Gastroesophageal sphincter (tissue), 4 donors: ENCODE data around the gene TPRN. TPM values are rescaled to one million over a fixed set of nuclear protein-coding genes. Genes with fewer than 3 reads are reported as not detected.
A peak's percentile ranks its signal among the peaks of the same experiment; 100 is the strongest.

Source experiments
- ATAC-seq: fragments of 150-250 bp; one replicate; pipeline ENCODE4 v1.9.1; 2016; ENCODE audit warnings: mild to moderate bottlenecking, moderate library complexity
- H3K27ac ChIP-seq, 4 donors: fragments of 200-600 bp; sonication (generic) in 3 of 4; 1 replicate in 3 of 4; 2 replicates in 1 of 4; pipeline ENCODE4 v1.5.1; 2016 to 2019
- H3K27me3 ChIP-seq: fragments of 200-600 bp; sonication (generic); one replicate; pipeline ENCODE4 v1.5.1; 2019
- H3K36me3 ChIP-seq, 2 donors: fragments of 200-600 bp; sonication (generic); one replicate each; pipeline ENCODE4 v1.5.1; 2019; ENCODE audit warnings: control low read depth in 1 of 2
- H3K4me1 ChIP-seq, 3 donors: fragments of 200-600 bp; sonication (generic); 1 replicate in 2 of 3; 2 replicates in 1 of 3; pipeline ENCODE4 v1.5.1; 2016 to 2019; ENCODE audit warnings: control low read depth in 2 of 3
- H3K4me3 ChIP-seq, 2 donors: fragments of 200-600 bp; sonication (generic); one replicate each; pipeline ENCODE4 v1.5.1; 2019; ENCODE audit warnings: mild to moderate bottlenecking in 1 of 2, moderate library complexity in 1 of 2
- H3K9me3 ChIP-seq, 3 donors: fragments of 200-600 bp; sonication (generic); one replicate each; pipeline ENCODE4 v1.5.1; 2017 to 2019; ENCODE audit warnings: control low read depth in 2 of 3
- EP300 ChIP-seq: sonication (generic); formaldehyde crosslinking; IDR thresholded peaks from one replicate; pipeline ENCODE4 v1.6.1; 2017; ENCODE audit warnings: antibody characterized with exemption, mild to moderate bottlenecking
- POLR2A ChIP-seq, 2 donors: fragments of 450-650 bp; IDR thresholded peaks; one replicate each; pipeline ENCODE4 v1.6.1; 2017; ENCODE audit warnings: antibody characterized with exemption in 2 of 2, mild to moderate bottlenecking in 2 of 2, moderate library complexity in 1 of 2
- POLR2AphosphoS5 ChIP-seq: sonication (generic); formaldehyde crosslinking; IDR thresholded peaks from one replicate; pipeline ENCODE4 v1.6.1; 2017; ENCODE audit warnings: antibody characterized with exemption
- WGBS, 2 donors: methylation state at CpG; one replicate each; pipeline ENCODE4 v1.1.5; 2018; ENCODE audit warnings: low coverage in 1 of 2; 5-methylcytosine and 5-hydroxymethylcytosine counted together
- total RNA-seq, 4 donors: library from RNA; depleted of rRNA; stranded (reverse); fragments of >200 nt; gene quantifications; one replicate each; pipeline ENCODE4 v1.1.0, GENCODE V29; 2016
- TF ChIP-seq, protein P1 (sequence below), 4 experiments: fragments of 200-600 bp in 2 of 4; fragments of 450-650 bp in 2 of 4; sonication (generic) in 1 of 4; IDR thresholded peaks; one replicate each; pipeline ENCODE4 v1.5.1; 2017 to 2019; ENCODE audit warnings: antibody characterized with exemption in 4 of 4, mild to moderate bottlenecking in 2 of 4, moderate library complexity in 2 of 4

The TPRN gene
- total RNA-seq, 4 donors from 2014 or later: 3.6 to 11.6 (median 6.1) TPM

DNA sequence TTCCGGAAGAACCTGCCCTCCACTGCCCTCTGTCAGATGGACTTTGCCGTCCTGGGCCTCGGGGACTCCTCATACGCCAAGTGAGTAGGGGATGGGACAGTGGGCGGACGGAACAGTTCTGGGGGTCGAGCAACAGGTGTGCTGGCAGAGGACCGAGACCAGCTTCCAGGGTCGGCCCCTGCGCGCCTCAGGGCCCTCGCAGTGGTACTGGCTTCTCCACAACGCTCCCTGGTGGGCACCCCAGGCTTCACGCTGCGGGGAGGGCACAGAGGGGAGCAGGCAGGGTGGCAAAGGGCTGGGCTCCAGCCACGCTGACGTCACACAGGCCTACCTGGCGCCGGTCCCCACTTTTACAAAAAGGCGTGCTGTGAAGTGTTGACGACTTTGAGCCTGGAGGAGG is 12.0 kb upstream of the TPRN start:
- no CpG with 5 or more reads among the region's 21 CpGs for WGBS, 2 donors
- Histone ChIP-seq H3K4me3 (no peak overlapping the region), H3K27ac (no peak overlapping the region), H3K36me3 (peaks cover 0 to 53% of the 10 kb centered on the region in 2 donors), H3K4me1 (peaks cover 0 to 9% (median under 1%) of the 10 kb centered on the region in 3 donors), H3K9me3 (no peaks in the 10 kb centered on the region), H3K27me3 (no peaks in the 10 kb centered on the region)
- no peak for ATAC-seq
- TF ChIP-seq EP300 (no peak), POLR2AphosphoS5 (no peak), POLR2A (IDR thresholded peaks at IDR 0.05) (no peak)
- TF ChIP-seq, protein P1, sequence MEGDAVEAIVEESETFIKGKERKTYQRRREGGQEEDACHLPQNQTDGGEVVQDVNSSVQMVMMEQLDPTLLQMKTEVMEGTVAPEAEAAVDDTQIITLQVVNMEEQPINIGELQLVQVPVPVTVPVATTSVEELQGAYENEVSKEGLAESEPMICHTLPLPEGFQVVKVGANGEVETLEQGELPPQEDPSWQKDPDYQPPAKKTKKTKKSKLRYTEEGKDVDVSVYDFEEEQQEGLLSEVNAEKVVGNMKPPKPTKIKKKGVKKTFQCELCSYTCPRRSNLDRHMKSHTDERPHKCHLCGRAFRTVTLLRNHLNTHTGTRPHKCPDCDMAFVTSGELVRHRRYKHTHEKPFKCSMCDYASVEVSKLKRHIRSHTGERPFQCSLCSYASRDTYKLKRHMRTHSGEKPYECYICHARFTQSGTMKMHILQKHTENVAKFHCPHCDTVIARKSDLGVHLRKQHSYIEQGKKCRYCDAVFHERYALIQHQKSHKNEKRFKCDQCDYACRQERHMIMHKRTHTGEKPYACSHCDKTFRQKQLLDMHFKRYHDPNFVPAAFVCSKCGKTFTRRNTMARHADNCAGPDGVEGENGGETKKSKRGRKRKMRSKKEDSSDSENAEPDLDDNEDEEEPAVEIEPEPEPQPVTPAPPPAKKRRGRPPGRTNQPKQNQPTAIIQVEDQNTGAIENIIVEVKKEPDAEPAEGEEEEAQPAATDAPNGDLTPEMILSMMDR (IDR thresholded peaks at IDR 0.05): no peak

DNA sequence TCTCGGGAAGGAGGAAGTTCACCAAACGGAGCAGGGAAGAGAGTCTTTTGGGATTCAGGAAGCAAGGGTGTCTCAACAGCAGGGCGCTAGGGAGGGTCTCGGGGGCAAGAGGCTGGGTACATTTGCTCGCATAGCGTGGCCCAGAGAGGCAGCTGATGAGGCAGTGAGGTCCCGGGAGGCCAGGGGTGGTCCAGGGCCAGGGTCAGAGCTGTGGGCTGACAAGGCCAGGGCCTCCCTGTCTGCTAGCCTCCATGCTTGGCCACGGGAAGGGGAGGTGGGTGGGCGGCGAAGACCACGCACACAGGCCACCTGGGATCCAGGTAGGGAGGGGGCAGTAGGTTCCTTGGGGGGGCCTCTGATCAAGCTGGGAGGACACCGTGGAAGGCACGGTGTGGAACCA is 11.0 kb upstream of the TPRN start:
- Histone ChIP-seq H3K9me3 (no peaks in the 10 kb centered on the region), H3K27ac (no peak overlapping the region), H3K36me3 (peaks cover 0 to 52% of the 10 kb centered on the region in 2 donors), H3K4me1 (peaks cover 1 to 13% (median 4%) of the 10 kb centered on the region in 3 donors), H3K27me3 (no peaks in the 10 kb centered on the region), H3K4me3 (no peak overlapping the region)
- WGBS, 2 donors: 76 to 82% methylated on average over 2 to 7 of the region's 13 CpGs
- TF ChIP-seq POLR2A (IDR thresholded peaks at IDR 0.05): no peak
- TF ChIP-seq, protein P1 (IDR thresholded peaks at IDR 0.05): no peak
- TF ChIP-seq EP300: no peak
- TF ChIP-seq POLR2AphosphoS5: no peak
- ATAC-seq: no peak

DNA sequence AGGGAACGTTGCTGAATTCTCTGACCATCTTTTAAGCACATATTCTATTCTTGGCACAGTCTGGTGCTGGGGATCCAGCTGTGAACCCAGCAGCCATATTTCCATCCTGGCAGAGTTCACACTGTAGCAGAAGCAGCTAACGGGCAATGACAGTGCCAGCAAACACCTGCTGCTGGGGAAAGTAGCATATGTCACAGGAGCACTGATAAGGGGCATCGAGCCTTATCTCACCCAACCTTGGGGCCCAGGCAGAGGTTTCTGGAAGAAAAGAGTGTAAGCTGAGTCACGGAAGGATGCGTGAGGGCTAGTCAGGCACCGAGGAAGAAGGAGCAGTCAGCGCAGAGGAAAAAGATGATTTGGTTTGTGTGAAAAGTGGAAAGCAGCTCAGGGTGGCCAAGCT is 6.1 kb upstream of the TPRN start:
- TF ChIP-seq POLR2A (IDR thresholded peaks at IDR 0.05): no peak
- TF ChIP-seq, protein P1 (IDR thresholded peaks at IDR 0.05): no peak
- TF ChIP-seq POLR2AphosphoS5: no peak
- Histone ChIP-seq H3K9me3 (no peaks in the 10 kb centered on the region), H3K4me3 (peak overlapping the region in 1 of 2 donors; percentile 98), H3K36me3 (peaks cover 0 to 27% of the 10 kb centered on the region in 2 donors), H3K27ac (no peak overlapping the region), H3K27me3 (no peaks in the 10 kb centered on the region), H3K4me1 (peaks cover 5 to 56% (median 30%) of the 10 kb centered on the region in 3 donors)
- WGBS, 2 donors: 62 to 78% methylated on average over 6 of the region's 7 CpGs
- ATAC-seq: no peak

DNA sequence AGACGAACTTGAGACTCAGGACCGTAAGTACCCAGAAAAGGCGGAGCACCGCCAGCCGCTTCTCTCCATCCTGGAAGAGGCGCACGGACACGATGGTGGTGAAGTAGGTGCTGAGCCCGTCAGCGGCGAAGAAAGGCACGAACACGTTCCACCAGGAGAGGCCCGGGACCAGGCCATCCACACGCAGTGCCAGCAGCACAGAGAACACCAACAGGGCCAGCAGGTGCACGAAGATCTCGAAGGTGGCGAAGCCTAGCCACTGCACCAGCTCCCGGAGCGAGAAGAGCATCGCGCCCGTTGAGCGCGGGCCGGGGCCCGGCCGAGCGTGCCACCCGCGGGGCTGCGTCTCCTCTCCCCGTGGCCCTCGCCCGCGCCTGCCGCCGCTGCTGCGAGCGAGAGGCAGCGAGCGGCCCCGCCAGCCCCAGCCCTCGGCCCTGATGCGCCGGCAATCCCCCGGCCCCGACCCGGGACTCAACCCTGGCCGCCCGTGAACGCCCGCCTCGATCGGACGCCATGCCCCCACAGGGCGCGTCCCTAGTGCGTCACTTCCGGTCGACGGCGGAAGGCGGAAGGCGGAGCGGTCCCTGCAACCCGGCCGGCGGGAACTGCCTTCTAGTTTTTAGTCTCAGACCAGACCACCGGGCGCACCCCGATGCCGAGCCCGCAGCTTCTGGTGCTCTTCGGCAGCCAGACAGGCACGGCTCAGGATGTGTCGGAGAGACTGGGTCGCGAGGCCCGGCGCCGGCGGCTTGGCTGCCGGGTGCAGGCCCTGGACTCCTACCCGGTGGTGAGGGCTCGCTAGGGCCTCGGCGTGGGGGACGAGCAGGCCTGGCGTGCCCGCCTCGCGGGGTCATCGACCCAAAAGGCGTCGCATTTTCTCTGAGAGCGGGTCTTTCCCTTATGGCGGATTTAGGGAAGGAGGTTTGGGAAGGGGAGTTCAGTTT is 4.9 kb upstream of the TPRN start, which contains the start of the genes NDOR1 and TMEM203:
Gene NDOR1 (plus strand): TSS at position 575 of the 944 bp plus-strand sequence. CDS start 78 bp downstream, at position 653.
Gene TMEM203 (minus strand): TSS at position 523 of the 944 bp plus-strand sequence. CDS start 234 bp downstream, at position 289.
- H3K27me3 ChIP-seq: no peaks in the 10 kb centered on the region
- TF ChIP-seq POLR2A (IDR thresholded peaks at IDR 0.05) (peak; percentile 77 to 83), POLR2AphosphoS5 (peak; percentile 93), EP300 (no peak)
- TF ChIP-seq, protein P1 (IDR thresholded peaks at IDR 0.05): peak in 1 of 4 experiments; percentile 19
- H3K4me3 ChIP-seq: peak within 1 kb of the TSS; percentile 69 to 98
- 0% methylated on average over 2 of the region's 98 CpGs; no CpG with 5 or more reads in 1 of the 2 donors for WGBS, 2 donors
- ATAC-seq: peak; percentile 66
- H3K27ac ChIP-seq: peak within 1 kb of the TSS; percentile 60 to 92 (median 88)
- peaks cover 5 to 64% (median 35%) of the 10 kb centered on the region in 3 donors for H3K4me1 ChIP-seq
- H3K9me3 ChIP-seq: no peaks in the 10 kb centered on the region
- peaks cover 0 to 23% of the 10 kb centered on the region in 2 donors for H3K36me3 ChIP-seq
